Tongue (tissue), 2 donors: ENCODE measurements around the gene CACNA1D. TPM values are rescaled to one million over a fixed set of nuclear protein-coding genes. Genes with fewer than 3 reads are reported as not detected.

Experiments used
- DNase-seq: peaks from one replicate; pipeline ENCODE4 v3.0.0-alpha.2; 2015
- total RNA-seq: library from RNA; depleted of rRNA; stranded (reverse); fragments of >200 nt; gene quantifications from one replicate; pipeline ENCODE4 v1.2.3, GENCODE V29; 2014

CACNA1D gene
- total RNA-seq, 1 donor from 2014 or later, result 10.1 TPM

- no peak for DNase-seq
Measured at GRCh38 chr3:53806182-53807116, 312.0 kb downstream of the CACNA1D start.

DNA sequence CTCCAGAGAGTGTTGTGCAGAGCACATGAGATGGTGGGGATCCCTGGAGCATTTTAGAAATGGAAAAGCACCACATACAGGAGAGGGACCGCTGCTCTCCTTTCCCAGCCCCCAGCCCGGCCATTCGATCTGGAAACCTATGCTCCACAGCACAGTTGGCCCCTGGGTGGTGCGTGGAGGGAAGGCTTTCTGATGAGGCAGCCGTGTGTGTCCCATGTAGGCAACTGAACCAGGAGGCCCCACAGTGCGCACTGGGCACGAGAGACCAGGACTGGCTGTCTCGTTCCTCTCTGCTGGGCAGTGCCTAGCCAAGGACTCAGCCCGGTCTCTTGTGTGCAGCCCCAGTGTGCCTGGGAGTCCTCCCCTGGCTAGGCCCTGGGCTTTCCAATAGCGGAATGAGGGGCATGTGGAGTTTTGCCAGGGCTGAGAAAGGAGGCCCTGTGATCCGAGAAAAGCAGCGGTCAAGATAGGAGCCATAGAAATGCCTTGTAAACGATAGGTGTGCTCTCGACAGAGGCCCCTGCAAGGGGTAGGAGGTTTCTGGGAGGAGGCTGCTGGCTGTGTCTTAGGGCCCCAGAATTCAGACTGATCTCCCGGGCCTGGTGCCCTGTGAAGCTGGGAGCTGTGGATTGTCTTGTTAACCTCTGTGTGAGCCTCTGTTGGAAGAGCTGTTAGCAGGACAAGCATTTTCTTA, 312.9 kb downstream of the CACNA1D start:
- no peak for DNase-seq

GRCh38 chr3:53808496-53808895, 314.1 kb downstream of the CACNA1D start:
- no peak for DNase-seq

GRCh38 chr3:53809267-53809666, 314.9 kb downstream of the CACNA1D start:
- DNase-seq, result no peak

GRCh38 chr3:53809764-53810400, 315.5 kb downstream of the CACNA1D start:
- no peak for DNase-seq

- DNase-seq, result no peak
Measured at GRCh38 chr3:53811143-53811927, 316.9 kb downstream of the CACNA1D start.

- DNase-seq, result no peak
Measured at GRCh38 chr3:53812434-53812833, 318.0 kb downstream of the CACNA1D start.

- DNase-seq, result no peak
Measured at GRCh38 chr3:53813229-53813628, 318.8 kb downstream of the CACNA1D start.

GRCh38 chr3:53813876-53814275, 319.5 kb downstream of the CACNA1D start:
- no peak for DNase-seq

DNA sequence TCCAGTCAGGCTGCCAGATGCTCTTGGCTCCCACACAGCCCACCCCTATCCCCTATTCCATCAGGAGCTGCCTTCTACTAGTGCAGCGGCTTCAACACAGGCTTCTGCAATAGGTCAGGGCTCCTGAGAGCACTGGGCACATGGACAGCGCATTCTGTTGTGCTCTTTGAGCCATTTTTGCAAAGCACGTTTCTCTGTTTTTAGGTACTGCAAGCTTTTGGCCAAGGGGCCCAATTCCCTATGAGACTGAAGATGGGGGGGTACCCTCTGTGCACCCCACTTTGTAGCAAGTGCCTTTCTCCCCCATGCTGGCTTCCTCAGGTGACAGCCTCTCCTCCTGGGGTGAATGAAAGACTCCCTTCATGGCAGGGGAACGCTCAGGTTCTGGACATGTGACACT, 320.7 kb downstream of the CACNA1D start:
- no peak for DNase-seq

DNA sequence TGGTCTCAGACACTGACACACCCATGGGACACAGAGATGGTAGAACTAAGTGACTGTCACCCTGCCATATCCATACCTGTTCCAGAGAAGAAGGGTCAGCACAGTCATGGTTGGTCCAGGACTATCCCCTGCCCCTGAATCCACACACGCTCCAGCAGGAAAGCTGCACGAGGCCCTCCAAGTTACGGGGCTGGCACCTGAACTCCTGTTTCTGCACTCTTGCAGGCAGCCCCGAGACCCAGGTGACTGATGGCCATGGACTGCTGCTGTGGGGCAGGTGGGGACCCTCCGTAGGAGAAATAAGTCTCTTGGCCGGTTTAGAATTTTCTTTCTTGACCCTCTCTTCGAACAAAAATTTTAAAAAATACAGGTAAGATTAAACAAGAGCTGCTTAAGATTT, 321.2 kb downstream of the CACNA1D start:
- DNase-seq, result no peak

- no peak for DNase-seq
Measured at GRCh38 chr3:53816425-53816824, 322.0 kb downstream of the CACNA1D start.

DNA sequence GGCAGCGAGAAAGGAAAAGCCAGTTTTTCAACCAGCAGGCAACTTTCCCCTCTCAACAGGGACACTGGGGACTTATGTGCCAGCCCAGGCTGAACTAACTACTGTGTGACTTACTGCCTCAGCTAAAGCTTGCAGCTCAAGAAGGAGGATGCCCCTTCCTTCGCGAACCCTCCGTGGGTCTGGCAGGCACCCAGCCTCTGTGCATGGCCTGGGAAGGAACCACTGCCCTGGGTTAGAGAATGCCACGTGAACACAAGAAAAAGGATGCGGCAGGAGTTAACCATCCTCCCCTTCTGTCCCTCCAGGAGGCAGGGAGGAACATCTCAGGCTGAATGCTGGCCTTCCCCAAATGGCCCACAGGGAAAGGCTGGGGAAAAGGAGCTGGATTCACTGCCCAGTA, 322.8 kb downstream of the CACNA1D start:
- no peak for DNase-seq

DNA sequence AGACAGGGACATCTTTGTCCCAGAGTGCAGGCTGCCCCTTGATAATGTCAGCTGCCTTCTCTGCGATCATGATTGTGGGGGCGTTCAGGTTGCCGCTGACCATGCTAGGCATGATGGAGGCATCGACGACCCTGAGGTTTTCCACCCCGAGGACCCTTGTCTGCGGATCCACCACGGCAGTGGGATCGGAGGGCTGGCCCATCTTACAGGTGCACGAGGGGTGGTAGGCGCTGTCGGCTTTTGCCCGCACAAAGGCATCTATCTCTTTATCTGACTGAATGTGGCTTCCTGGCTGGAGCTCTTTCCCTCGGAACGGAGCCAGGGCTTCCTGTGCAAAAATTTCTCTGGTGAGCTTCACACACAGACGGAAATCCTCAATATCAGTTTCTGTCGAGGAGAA, 323.4 kb downstream of the CACNA1D start:
- no peak for DNase-seq

DNA sequence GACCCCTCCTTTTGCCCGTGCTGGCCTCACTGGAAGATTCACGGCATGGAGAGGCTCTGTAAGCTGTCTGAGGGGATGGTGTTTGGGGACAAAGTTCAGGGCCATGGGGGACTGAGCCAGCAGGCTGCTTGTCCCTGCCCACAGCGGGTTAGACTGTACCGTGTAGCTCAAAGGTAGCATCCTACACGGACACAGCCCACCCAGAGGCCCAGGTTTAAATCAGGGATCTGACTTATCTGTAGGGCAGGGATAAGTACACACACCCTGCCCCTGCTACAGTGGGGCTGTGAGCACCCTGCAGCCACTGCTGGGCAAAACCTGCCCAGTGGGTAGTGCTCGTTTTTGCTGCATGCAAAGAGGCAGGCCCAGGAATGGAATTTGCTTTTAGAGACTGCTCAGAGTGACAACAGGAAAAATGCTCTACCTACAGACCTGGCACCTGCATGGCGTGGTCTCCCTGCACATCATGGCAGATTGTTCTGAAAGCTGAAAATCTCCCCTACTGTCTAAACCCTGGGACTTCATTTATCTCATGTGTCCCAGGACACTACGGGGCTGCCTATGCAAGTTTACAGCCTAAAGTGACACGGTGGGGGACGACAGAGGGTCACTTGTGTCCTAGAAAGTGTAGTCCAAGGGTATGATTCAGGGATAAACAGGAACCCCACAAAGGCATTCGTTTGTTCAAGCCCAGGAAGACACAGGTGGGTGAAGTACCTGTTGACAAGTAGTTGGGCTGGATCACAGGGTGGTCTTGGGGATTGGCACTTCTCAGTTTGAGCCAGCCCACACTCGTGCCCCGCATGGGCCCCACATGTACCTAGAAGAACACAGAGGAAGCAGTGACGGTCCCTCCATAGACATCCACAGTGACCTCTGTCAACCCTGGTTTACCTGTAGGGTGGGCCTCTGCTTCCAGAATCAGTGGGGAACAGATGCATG, 324.1 kb downstream of the CACNA1D start:
- DNase-seq, result no peak

- DNase-seq, result no peak
Measured at GRCh38 chr3:53819163-53819868, 324.9 kb downstream of the CACNA1D start.

GRCh38 chr3:53820084-53820483, 325.7 kb downstream of the CACNA1D start:
- DNase-seq, result no peak

DNA sequence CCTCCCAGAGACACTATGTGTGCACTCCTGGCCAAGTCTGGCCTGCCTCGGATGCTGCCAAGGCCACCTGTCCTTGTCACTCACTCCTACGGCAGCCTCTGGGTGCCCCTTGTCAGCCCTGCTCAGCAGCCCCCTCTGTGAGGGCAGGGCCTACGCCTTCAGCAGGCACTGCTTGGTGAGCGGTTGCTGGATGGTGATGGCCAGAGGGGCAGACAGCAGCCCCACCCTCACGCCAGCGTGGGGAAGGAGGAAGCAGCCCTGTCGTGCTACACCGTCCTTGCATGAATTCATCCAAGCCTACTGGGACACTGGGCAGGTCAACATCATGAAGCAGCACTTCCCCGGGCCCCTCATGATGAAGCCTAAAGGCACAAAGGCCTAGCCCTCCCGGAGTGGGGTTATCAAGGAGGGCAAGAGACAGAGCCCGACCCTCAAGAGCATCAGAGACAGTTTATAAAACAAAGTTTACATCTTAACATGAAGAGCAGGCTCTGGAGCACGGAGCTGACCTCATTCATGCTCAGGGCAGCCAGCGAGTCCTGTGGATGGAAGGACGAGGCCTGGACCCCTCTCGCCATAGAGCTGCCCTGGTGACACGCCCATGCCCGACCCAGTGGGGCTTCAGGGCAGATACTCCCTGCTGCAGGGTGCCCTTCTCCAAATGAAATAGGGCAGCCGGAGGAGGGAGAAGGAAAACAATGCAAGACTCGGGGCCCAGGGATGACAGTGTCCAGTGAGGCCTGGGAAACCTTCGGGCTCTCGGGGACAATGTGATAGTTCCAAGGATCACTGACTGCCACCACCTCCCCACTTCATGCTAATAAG, 326.6 kb downstream of the CACNA1D start:
- DNase-seq, result peak; percentile 92

DNA sequence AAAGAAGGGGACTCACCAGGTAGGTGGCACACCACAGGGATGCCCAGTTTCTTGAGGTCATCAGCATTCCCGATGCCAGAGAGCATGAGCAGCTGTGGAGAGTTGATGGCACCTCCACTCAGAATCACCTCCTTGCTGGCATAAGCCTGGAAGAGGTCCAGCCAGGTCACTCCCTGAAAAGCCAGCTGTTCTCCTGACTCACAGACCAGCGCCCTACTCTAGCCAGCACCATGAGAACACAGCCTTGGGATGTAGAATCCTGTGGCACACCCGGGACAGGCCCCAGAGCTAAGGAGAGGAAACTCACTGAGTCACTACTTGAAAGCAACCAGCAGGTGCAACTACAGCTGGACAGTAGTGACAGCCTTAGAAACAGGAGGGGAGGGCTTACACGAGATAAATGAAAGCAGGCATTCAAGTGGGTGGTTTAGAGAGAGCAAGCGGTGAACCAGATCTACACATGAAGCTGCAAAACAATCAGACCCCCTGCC, 327.3 kb downstream of the CACNA1D start:
- peak; percentile 75 for DNase-seq
